Karpas-422 (cell line): ENCODE measurements around the gene SLC7A10. TPM values are rescaled to one million over a fixed set of nuclear protein-coding genes. Genes with fewer than 3 reads are reported as not detected.

Experiments
- DNase-seq: peaks from one replicate; pipeline ENCODE4 v3.0.0-alpha.2; 2015
- H2AFZ ChIP-seq: fragments of 200-600 bp; sonication (generic); 2 replicates; pipeline ENCODE4 v1.6.1; 2014; ENCODE audit warnings: antibody characterized with exemption, low read length, mixed read lengths
- H3K27ac ChIP-seq: fragments of 200-600 bp; sonication (generic); 2 replicates; pipeline ENCODE4 v1.5.1; 2014; ENCODE audit warnings: mild to moderate bottlenecking, low read length, moderate library complexity
- H3K27me3 ChIP-seq: fragments of 200-600 bp; sonication (generic); 2 replicates; pipeline ENCODE4 v1.6.1; 2014; ENCODE audit warnings: low read length, mixed read lengths
- H3K36me3 ChIP-seq: fragments of 200-600 bp; sonication (generic); 2 replicates; pipeline ENCODE4 v1.6.1; 2014; ENCODE audit warnings: low read length, mixed read lengths; ENCODE audit not compliant: insufficient read depth
- H3K4me1 ChIP-seq: fragments of 200-600 bp; sonication (generic); 2 replicates; pipeline ENCODE4 v1.6.1; 2014; ENCODE audit warnings: mild to moderate bottlenecking, low read length, mixed read lengths
- H3K4me2 ChIP-seq: fragments of 200-600 bp; sonication (generic); 2 replicates; pipeline ENCODE4 v1.6.1; 2014; ENCODE audit warnings: low read length, low read depth, mild to moderate bottlenecking; ENCODE audit not compliant: poor library complexity, severe bottlenecking
- H3K4me3 ChIP-seq: fragments of 200-600 bp; sonication (generic); 2 replicates; pipeline ENCODE4 v1.5.1; 2014; ENCODE audit warnings: mild to moderate bottlenecking, antibody characterized with exemption, low read length, mixed read lengths
- H3K79me2 ChIP-seq: fragments of 200-600 bp; sonication (generic); 2 replicates; pipeline ENCODE4 v1.6.1; 2014; ENCODE audit warnings: mild to moderate bottlenecking, low read length, mixed read lengths
- H3K9ac ChIP-seq: fragments of 200-600 bp; sonication (generic); 2 replicates; pipeline ENCODE4 v1.6.0; 2014; ENCODE audit warnings: low read length
- H3K9me2 ChIP-seq: fragments of 200-600 bp; sonication (generic), shearing (Covaris generic); replicated peaks from 2 replicates; pipeline ENCODE4 v1.6.0; 2014; ENCODE audit warnings: mild to moderate bottlenecking, low read length, moderate library complexity; ENCODE audit not compliant: insufficient read depth
- H3K9me3 ChIP-seq: fragments of 300-700, 200-600 bp; sonication (generic); 2 replicates; pipeline ENCODE4 v1.6.1; 2014; ENCODE audit warnings: low read length, mixed read lengths
- H4K20me1 ChIP-seq: fragments of 200-600 bp; sonication (generic); 2 replicates; pipeline ENCODE4 v1.6.1; 2014; ENCODE audit warnings: mild to moderate bottlenecking, antibody characterized with exemption, low read length, low read depth; ENCODE audit not compliant: insufficient read depth
- total RNA-seq: library from RNA; depleted of rRNA; stranded (reverse); fragments of >200 nt; shearing (Covaris generic); gene quantifications from 2 replicates; pipeline ENCODE4 v1.2.3, GENCODE V29; 2014; ENCODE audit warnings: low replicate concordance

Gene SLC7A10
- total RNA-seq, 1 experiment from 2014 or later: not detected

DNA sequence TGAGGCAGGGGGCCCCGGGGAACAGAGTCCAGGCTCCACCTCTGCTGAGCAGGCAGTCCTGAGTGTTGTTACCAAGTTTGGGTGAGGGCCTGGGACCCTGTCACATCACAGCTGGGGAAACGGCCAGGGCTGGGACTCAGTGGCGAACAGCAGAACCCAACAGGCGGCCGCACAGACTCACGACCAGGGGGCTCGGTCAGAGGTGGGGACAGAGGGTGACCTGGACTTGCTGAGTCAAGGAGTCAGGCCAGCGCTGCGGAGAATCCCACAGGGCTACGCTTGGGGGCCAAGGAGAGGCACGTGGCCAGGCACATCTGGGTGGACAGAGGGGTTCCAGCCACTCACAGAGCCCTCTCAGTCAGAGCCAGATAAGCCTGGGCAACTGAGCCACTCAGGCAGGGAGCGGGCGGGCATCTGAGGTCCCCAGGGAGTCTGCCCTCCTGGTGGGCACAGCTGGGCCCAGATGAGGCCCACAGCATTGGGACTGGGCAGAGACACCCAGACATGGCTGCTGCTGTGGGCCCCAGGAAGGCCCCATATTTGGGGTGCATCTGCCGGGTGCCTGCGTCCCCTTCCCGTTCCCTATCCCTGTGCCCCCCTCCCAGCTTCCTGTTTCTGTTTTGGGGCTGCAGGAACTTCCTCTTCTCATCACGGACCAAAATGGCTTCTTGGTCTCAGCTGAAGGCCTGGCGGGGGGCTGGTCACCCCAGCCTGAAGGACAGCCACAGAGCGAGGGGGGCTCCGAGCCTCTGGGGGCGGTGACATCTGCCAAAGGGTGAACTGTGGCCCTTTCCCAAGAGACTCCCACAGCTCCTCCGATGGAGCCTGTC is 42.7 kb upstream of the SLC7A10 start:
- H3K4me3 ChIP-seq: no peak overlapping the region
- no peak overlapping the region for H3K4me2 ChIP-seq
- H3K9ac ChIP-seq: no peak overlapping the region
- H3K36me3 ChIP-seq: no peaks in the 10 kb centered on the region
- no peaks in the 10 kb centered on the region for H4K20me1 ChIP-seq
- no peak overlapping the region for H2AFZ ChIP-seq
- no peak for DNase-seq
- H3K4me1 ChIP-seq: no peaks in the 10 kb centered on the region
- H3K27me3 ChIP-seq: no peaks in the 10 kb centered on the region
- no peaks in the 10 kb centered on the region for H3K79me2 ChIP-seq
- H3K9me3 ChIP-seq: no peaks in the 10 kb centered on the region
- H3K9me2 ChIP-seq: no peaks in the 10 kb centered on the region
- H3K27ac ChIP-seq: no peak overlapping the region

DNA sequence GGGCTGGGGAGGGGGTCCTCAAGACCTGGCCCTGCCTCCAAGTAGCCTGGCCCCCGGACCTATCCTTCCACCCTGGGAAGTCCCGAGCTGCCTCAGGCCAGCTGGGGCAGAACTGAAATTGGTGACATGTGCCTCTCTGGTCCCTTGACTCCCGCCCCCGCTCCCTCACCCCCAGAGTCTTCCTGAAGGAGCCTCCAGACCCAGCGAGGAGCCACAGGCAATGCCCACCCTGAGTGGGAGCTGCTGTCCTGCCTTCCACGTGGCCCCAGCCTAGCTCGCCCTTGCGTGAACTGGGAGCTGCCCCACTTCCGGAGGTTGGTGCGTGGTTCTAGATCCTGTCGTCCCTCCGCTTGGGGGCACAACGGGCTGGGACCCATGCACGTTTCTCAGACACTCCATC is 42.1 kb upstream of the SLC7A10 start:
- Histone ChIP-seq H3K36me3 (no peaks in the 10 kb centered on the region), H3K9me2 (no peaks in the 10 kb centered on the region), H4K20me1 (no peaks in the 10 kb centered on the region), H3K9me3 (no peaks in the 10 kb centered on the region), H3K4me1 (no peaks in the 10 kb centered on the region), H3K79me2 (no peaks in the 10 kb centered on the region), H3K27ac (no peak overlapping the region), H3K4me3 (no peak overlapping the region), H2AFZ (no peak overlapping the region), H3K9ac (no peak overlapping the region), H3K4me2 (no peak overlapping the region), H3K27me3 (no peaks in the 10 kb centered on the region)
- no peak for DNase-seq

DNA sequence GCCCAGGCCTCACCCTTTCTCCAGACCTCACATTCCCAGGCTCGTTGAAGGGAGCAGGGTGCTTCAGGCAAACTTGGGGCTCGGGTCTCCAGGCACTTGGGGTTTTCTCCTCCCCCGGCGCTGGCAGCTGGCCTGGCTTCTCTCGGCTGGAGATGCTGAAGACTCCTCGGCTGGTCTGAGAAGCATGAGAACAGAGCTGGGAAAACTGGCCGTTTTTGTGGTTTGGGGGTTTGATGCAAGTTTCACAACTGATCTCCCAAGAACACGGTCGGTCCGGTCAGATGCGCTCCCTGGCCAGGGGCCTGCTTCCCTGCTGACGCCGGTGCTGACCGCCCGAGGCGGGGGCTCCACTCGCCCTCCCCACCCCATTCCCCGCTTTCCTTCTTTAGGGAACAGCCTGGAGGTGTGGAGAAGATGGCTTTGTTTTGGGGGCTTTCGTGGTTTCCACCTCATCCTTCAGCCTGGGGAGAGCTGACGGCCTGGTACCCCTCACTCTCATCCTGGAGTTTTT is 41.4 kb upstream of the SLC7A10 start:
- Histone ChIP-seq H3K27me3 (no peaks in the 10 kb centered on the region), H3K27ac (no peak overlapping the region), H3K9me3 (no peaks in the 10 kb centered on the region), H3K4me1 (no peaks in the 10 kb centered on the region), H3K4me2 (no peak overlapping the region), H3K9me2 (no peaks in the 10 kb centered on the region), H3K4me3 (no peak overlapping the region), H4K20me1 (no peaks in the 10 kb centered on the region), H3K9ac (no peak overlapping the region), H2AFZ (no peak overlapping the region), H3K79me2 (no peaks in the 10 kb centered on the region), H3K36me3 (no peaks in the 10 kb centered on the region)
- no peak for DNase-seq

DNA sequence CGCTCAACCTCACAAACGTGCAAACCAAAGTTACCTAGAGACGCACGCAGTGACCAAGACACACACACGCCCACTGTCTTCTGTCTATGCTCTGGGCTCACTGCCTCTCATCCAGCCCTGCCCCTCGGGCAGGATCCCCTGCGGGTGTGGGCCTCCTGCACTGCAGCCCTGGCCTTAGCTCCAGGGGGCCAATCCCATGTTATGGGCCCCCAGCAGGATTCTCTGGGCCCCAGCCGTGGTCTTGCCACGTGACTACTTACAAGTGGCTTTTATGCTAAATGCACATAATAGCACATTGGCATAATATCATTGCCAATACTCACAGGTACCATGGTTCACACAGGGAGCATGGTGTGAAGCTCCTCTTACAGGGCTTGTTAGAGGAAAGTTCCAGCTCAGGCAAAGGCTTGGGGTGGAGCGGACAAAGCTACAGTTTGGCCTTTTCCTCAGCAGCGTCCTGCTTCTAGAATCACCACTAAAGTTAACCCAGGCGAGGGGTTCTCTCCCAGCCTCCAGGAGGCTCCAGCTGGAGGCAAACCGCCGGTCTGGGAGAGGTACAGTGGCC is 39.3 kb upstream of the SLC7A10 start:
- Histone ChIP-seq H3K79me2 (no peaks in the 10 kb centered on the region), H3K4me3 (no peak overlapping the region), H3K27ac (no peak overlapping the region), H3K36me3 (no peaks in the 10 kb centered on the region), H3K4me2 (no peak overlapping the region), H2AFZ (no peak overlapping the region), H3K9me3 (no peaks in the 10 kb centered on the region), H3K27me3 (no peaks in the 10 kb centered on the region), H3K9me2 (no peaks in the 10 kb centered on the region), H4K20me1 (no peaks in the 10 kb centered on the region), H3K9ac (no peak overlapping the region), H3K4me1 (no peaks in the 10 kb centered on the region)
- DNase-seq: no peak

DNA sequence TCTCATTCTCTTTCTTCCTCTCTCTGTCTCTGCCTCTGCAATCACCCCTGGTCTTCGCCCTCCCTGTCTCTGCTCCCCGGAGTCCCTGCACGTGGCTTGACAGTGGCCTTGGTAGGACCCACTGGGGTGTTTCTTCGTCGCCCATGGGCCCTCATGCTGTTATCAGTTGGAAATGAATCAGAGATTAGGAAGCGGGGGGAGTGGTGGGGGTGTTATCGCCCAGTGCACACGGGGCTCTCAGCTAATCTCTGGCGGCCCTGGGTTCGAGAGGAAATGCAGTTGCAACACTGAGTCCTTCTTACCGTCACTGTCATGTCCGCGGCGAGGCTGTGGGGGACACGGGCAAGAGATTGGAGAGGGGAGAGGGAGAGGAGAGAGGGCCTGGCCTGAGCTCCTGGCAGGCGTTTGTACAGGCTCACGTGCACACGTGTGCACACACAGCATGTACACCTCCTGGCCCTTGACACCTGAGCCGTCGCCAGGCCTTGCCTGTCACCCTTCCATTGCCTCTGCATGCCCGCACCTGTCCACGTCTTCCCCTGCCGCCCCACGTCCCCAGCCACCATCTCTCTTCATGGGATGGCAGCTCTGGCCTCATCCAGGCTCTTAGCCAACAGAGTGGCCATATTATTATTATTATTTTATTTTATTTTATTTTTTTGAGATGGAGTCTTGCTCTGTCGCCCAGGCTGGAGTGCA is 37.8 kb upstream of the SLC7A10 start:
- Histone ChIP-seq H4K20me1 (no peaks in the 10 kb centered on the region), H3K4me1 (no peaks in the 10 kb centered on the region), H3K79me2 (no peaks in the 10 kb centered on the region), H3K4me3 (no peak overlapping the region), H2AFZ (no peak overlapping the region), H3K27ac (no peak overlapping the region), H3K9me3 (no peaks in the 10 kb centered on the region), H3K9ac (no peak overlapping the region), H3K9me2 (no peaks in the 10 kb centered on the region), H3K36me3 (no peaks in the 10 kb centered on the region), H3K27me3 (no peaks in the 10 kb centered on the region), H3K4me2 (no peak overlapping the region)
- DNase-seq: no peak

DNA sequence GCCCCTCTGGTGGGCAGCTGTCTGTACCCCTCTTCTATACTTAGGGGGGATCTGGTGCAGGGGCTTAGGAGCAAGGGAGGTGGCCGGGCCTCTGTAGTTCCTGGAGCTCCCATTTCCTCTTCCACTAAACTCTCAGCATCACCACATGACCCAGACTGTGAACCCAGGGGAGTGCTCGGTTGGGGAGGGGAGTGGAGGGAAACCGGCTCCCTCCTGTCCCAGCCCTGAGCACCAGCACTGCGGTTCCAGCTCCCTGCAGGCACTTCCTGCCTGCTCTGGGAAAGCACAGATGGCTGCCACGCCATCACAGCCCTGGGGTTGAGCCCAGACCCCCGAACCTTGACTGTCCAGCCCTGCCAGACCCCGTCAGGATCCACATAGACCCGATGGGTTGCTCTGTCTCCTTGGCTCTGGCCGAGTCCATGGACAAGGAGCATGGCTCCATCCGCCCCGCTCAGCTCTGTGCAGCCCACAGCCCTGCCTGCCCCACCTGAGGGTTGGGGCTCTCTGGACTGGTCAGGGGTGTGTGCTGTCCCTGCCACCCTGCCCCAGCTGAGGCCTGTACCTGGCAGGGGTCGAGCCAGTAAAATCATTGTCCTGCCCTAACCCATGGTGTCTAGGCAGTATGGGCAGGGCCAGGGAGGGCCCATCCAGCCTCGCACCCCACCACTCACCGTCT is 36.0 kb upstream of the SLC7A10 start:
- no peak overlapping the region for H3K4me2 ChIP-seq
- H4K20me1 ChIP-seq: no peaks in the 10 kb centered on the region
- no peaks in the 10 kb centered on the region for H3K79me2 ChIP-seq
- no peak overlapping the region for H2AFZ ChIP-seq
- no peak overlapping the region for H3K27ac ChIP-seq
- H3K4me1 ChIP-seq: no peaks in the 10 kb centered on the region
- no peaks in the 10 kb centered on the region for H3K27me3 ChIP-seq
- H3K9me3 ChIP-seq: no peaks in the 10 kb centered on the region
- H3K9me2 ChIP-seq: no peaks in the 10 kb centered on the region
- DNase-seq: no peak
- no peak overlapping the region for H3K9ac ChIP-seq
- no peaks in the 10 kb centered on the region for H3K36me3 ChIP-seq
- no peak overlapping the region for H3K4me3 ChIP-seq

GRCh38 chr19:33260628-33261418 is 35.2 kb upstream of the SLC7A10 start:
- no peaks in the 10 kb centered on the region for H3K4me1 ChIP-seq
- no peaks in the 10 kb centered on the region for H3K9me2 ChIP-seq
- H2AFZ ChIP-seq: no peak overlapping the region
- H4K20me1 ChIP-seq: no peaks in the 10 kb centered on the region
- no peak overlapping the region for H3K4me2 ChIP-seq
- H3K4me3 ChIP-seq: no peak overlapping the region
- H3K36me3 ChIP-seq: no peaks in the 10 kb centered on the region
- no peaks in the 10 kb centered on the region for H3K9me3 ChIP-seq
- no peaks in the 10 kb centered on the region for H3K79me2 ChIP-seq
- no peak overlapping the region for H3K9ac ChIP-seq
- no peak for DNase-seq
- no peak overlapping the region for H3K27ac ChIP-seq
- H3K27me3 ChIP-seq: no peaks in the 10 kb centered on the region
